Measurements from ENCODE around the gene RPL13A.

Gene RPL13A

DNA sequence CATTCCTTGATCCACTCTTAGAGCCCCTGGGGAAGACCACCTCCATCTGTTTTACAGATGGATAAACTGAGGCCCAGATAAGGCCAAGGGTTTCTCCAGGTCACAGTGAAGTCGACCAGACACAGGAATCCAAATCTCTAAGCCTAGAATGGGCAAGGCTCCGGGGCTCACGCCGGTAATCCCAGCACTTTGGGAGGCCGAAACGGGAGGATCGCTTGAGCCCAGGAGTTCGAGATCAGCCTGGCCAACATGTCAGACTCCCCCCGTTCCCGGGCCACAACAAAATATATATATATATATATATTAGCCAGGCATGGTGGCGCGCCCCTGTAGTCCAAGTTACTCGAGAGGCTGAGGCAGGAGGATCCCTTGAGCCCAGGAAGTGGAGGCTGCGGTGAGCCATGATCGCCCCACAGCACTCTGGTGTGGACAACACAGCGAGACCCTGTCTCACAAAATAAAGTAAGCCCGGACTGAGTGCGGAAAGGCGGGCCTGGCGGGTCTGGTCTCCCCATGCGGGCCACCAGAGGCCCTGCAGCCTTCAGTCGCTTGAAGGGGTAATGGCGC lies 615 bp upstream of the RPL13A start:
- DNase-seq: no peak

DNA sequence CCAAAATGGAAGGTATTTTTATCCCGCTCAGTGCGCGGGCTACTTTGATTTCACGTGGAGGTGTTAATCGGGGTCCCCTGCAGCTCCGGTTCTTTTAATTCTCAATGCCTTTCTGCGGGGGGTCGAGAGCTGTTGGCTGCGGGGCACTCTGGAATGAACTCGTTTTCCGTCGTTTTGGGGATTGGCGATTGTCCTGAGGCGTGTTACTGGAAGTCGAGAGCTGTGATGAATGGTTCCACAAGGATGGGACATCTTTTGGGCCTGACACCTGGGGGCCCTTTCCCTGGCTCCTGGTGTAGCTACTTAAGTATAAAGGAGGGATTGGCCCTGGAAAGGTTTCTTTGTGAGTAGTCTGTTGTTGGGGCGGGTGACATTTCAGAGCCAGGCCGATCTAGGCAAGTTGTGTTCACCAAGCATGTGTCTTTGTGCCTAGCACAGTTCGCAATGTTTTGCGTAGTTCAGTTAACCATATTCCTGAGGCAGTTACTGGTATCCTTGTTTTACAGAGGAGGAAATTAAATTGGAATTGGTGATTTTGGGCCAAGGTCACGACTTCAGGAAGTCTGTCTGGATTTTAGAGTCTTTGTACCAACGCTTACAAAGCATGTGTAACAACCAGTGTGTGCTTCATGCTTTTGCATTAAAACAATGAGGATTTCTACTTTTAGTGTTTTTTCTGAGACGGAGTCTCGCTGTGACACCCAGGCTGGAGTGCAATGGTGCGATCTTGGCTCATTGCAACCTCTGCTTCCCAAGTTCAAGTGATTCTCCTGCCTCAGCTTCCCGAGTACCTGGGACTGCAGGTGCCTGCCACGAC lies 846 bp downstream of the RPL13A start:
- DNase-seq: no peak

DNA sequence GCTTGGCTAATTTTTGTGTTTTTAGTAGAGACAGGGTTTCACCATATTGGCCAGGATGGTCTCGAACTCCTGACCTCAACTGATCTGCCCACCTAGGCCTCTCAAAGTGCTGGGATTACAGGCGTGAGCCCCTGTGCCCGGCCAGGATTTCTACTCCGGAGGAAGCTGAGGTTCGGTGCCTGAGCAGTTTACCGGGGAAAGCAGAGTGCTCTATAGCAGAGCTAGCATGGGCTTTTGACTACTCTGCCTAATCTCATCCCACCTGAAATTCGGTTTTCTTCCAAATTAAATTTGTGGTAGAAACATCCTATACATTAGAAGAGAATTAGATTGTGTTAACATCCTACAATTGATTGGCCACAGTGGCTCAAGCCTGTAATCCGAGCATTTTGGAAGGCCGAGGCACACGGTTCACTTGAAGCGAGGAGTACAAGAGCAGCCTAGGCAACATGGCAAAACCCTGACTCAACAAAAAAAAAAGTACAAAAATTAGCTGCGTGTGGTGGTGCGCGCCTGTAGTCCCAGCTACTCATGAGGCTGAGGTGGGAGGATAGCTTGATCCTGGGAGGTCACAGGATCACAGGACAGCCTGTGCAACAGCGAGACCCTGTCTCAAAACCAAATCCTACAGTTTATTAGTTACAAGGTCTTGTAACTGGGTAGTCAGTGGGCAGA lies 1.6 kb downstream of the RPL13A start:
- no peak for DNase-seq

DNA sequence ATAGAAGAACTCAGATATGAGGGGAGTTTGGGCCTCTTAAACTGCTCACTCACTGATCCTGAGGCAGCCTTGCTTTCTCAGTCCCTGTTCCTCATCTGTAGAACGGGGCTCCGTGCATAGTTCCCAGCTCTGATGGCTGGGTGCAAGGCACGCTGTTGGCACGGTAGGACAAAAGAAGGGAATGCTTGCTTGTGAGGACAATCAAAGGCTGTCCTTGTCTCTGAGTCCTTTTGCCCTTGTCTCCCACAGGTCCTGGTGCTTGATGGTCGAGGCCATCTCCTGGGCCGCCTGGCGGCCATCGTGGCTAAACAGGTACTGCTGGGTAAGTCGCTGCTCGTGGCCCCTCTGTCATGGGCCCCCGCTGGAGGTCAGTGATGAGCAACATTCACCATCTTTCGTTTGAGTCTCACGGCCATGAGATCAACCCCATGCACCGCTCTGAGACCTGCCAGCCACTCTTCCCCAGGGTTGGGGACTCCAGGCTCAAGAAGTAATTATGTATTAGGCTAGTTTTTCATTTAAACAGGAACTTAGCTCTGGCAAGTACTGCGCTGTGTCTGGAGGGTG lies 2.3 kb downstream of the RPL13A start:
- DNase-seq: no peak

DNA sequence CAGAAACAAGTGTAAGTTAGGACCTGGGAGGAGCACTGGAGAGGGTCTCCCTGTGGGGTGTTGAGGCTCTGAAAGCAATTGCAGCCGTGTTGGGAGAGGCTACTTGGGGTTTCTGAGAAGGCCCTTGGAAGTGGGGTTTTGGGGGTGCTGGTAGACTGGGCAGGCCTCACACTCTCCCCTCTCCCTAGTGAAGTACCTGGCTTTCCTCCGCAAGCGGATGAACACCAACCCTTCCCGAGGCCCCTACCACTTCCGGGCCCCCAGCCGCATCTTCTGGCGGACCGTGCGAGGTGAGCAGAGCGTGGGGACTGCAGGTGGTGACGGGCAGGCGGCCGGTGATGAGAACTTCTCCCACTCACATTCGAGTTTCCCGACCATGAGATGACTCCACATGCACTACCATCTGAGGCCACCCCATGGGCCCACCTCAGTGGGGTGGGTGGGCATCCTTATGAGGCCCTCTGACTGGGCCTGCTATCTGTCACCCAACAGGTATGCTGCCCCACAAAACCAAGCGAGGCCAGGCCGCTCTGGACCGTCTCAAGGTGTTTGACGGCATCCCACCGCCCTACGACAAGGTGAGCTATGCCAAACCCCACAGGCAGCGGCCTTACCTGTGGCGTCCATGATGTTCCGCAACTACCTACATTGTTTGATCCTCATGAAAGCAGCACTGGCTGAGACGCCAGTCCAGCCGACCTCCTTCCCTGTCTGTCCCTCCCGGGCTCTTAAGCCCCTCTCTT lies 3.0 kb downstream of the RPL13A start:
- DNase-seq: no peak

DNA sequence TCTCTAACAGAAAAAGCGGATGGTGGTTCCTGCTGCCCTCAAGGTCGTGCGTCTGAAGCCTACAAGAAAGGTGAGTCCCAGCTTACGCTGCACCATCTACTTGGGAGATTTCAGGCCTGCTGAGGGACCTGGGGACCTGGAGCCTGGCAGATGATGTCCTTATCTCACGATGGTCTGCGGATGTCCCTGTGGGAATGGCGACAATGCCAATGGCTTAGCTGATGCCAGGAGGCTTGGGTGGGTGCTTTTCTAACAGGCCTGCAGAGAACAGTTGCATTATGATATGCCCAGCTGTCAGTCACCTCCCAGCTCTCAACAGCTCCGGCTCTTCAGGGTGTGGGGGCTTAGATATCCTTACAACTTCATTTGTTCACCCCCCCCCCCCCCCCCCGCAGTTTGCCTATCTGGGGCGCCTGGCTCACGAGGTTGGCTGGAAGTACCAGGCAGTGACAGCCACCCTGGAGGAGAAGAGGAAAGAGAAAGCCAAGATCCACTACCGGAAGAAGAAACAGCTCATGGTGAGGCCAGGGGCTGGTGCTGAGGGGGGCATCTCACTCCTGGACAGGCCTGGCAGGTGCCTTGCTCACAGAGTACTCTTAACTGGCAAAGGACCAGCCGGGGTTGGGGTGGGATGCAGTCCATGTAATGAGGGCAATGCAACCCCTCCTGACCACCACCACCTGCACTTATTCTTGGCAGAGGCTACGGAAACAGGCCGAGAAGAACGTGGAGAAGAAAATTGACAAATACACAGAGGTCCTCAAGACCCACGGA lies 3.8 kb downstream of the RPL13A start:
- no peak for DNase-seq

DNA sequence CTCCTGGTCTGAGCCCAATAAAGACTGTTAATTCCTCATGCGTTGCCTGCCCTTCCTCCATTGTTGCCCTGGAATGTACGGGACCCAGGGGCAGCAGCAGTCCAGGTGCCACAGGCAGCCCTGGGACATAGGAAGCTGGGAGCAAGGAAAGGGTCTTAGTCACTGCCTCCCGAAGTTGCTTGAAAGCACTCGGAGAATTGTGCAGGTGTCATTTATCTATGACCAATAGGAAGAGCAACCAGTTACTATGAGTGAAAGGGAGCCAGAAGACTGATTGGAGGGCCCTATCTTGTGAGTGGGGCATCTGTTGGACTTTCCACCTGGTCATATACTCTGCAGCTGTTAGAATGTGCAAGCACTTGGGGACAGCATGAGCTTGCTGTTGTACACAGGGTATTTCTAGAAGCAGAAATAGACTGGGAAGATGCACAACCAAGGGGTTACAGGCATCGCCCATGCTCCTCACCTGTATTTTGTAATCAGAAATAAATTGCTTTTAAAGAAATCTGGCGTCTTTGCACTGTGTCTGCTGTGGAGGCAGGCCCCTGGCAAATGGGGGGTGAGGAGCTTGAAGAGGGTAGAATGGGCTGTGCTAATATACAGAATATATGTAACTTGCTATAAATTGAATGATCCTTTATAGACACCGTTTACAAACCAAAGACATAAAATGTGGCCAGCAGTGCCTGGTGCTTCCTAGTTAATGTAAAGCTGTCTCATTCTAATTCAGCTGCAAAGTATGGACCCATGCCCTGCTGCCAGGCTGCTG lies 4.6 kb downstream of the RPL13A start:
- no peak for DNase-seq

DNA sequence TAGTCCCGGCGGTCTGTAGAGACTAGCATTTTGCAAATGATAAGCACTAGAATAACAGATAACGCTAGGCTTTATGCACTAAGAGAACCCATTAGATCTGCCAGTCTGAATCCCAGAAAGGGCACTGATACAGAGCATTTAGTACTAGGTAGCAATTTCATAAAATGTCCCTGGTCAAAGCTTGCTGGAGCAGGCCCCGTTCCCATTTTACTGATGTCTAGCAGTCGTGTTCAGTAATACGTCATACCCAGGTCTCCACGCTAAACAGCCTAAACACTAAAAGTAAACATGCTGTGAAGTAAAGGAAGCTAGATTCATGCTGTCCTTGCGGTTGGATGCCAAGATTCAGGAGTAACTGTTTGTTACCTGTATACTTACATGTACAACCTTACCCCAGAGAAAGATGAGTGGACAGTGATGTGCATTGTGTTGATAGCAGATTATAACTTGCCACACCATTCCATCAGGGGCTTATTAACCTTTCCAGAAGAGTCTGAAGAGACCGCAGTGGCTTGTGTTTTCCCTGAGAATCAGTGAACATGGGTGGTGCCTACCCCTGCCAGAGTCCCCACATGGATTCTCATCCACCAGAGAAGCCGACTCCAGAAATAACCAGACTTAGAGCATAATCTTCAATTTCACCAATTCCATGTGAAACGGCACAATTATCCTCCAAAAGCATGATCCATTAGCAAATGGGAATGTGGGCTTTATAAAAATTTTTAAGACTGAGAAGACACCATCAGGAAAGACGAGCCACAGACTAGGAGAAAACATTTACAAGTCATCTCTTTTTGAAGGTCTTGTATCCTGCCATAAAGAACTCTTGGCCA lies 5.4 kb downstream of the RPL13A start:
- no peak for DNase-seq

DNA sequence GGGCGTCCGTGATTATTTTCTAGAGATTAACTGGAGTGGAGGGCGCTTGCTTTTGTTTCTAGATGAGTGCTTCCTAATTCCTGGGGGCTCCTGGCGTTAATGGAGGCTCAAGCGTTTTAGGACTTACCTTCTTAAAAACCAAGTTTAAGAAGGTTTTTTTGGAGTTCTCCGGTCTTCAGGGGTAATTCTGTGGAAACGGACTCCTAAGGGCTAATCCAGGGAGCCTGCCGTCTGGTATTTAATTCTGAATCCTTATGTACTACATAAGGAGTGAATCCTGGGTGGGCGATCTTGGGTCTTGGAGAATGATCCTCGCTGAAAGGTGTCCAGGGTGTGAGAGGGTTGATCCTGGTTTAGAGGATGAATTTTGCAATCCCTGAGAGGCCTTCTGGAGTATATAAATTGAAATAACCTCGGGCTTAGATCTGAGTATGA lies 9.2 kb downstream of the RPL13A start:
- DNase-seq: no peak

DNA sequence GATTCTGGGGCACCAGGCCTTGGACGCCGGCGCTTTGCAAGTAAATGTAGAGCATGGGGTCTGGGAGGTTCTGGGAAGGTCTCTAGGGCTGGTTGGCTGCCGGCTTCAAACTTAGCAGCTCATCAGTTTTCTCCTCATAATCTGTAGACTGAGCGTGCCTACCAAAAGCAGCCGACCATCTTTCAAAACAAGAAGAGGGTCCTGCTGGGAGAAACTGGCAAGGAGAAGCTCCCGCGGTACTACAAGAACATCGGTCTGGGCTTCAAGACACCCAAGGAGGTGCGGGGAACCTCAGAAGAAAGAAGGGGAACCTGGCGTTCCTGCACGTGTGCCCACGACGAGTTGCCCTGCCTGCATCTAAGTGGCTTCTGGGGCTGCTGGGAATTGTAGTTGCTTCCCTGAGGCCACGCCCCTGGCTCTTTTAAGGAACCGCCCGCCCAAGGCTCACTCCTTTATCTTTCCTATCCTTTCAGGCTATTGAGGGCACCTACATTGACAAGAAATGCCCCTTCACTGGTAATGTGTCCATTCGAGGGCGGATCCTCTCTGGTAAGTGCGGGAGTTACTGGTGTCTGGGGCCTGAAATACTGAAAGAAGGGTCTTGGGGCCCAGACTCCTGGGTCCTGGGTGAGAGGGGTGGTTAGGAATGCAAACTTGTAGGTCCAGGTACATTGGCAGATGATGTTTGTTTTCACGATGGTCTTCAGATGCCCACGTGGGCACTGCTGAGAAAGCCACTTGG lies 9.8 kb downstream of the RPL13A start:
- no peak for DNase-seq

DNA sequence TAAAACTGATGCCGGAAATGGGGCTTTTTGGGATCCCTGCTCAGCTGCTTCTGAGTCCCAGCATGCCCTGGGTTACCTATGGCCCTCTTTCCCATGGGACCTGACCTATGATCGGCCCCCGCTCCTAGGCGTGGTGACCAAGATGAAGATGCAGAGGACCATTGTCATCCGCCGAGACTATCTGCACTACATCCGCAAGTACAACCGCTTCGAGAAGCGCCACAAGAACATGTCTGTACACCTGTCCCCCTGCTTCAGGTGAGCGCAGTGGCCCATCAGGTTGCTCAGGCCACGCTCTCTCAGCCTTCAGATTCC lies 10.3 kb downstream of the RPL13A start:
- DNase-seq: no peak

DNA sequence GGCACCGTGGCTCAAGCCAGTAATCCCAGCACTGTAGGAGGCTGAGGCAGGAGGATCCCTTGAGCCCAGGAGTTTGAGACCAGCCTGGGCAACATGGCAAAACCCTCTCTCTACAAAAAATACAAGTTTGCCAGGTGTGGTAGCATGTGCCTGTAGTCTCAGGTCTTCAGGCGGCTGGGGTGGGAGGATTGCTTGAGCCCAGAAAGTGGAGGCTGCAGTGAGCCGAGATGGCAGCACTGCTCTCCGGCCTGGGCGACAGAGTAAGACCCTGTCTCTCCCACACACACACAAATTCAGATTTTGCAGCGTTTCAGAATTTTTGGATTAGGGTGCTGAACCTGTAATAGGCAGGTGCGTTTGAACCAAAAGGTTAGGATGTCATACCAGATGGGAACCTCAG lies 11.1 kb downstream of the RPL13A start:
- DNase-seq: no peak

DNA sequence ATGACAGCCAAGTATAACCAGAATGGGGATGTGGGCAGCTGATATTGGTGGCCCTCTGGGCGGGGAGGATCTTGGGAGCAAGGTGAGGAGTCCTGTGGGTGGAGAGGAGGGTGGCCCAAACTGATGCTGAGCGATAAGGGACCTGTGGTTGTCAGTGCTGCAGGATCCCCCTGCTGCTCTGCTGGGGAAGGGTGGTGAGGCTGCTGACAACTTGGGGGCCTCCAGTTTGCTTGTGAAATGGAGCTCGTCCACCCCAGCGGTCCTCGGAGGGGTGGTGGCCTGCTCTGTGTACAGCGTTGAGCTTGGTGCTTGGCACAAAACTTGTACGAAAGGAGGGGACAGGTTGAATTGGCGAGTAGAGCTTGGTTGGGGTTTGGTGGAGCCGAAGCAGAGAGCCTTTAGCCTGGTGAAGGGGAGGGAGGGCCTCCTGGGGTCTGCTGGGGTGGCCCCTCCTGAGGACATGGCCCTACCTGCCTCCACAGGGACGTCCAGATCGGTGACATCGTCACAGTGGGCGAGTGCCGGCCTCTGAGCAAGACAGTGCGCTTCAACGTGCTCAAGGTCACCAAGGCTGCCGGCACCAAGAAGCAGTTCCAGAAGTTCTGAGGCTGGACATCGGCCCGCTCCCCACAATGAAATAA lies 11.7 kb downstream of the RPL13A start:
- DNase-seq: no peak

DNA sequence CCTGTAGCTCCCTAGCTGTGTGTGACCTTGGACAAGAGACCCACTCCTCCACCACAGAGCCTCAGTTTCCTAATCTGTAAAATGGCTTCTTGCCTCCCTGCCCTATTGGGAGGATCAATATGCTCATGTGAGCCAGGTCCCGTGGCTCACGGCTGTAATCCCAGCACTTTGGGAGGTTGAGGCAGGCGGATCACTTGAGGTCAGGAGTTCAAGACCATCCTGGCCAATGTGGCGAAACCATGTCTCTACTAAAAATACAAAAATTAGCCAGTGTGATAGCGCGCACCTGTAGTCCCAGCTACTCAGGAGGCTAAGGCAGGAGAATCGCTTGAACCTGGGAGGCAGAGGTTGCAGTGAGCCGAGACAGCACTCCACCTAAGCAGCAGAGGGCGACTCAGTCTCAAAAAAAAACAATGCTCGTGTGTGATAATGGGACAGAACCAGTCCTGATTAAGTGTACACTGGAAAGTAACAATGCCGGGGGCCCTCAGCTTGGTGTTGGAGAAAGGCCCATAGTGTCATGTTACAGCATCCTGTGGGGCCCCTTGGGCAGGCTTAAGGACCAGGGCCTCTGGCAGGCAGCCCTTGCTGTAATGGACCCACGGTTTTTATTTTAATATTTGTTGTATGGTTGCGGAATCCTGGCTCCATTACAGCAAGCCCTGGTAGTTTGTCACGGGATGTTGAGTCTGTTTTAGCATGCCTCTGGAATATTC lies 15.6 kb downstream of the RPL13A start:
- DNase-seq: peak; percentile 32

DNA sequence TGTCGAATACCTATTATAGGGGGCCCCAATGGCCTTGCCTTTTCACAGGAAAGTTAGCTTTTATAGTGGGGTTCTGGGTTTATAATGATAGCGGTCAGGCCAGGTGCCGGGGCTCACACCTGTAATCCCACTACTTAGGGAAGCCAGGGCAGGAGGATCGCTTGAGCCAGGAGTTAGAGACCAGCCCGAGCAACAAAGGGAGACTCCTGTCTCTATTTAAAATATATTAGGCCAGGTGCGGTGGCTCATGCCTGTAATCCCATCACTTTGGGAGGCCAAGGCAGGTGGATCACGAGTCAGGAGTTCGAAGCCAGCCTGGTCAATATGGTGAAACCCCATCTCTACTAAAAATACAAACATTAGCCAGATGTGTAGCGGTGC lies 16.2 kb downstream of the RPL13A start:
- DNase-seq: no peak

DNA sequence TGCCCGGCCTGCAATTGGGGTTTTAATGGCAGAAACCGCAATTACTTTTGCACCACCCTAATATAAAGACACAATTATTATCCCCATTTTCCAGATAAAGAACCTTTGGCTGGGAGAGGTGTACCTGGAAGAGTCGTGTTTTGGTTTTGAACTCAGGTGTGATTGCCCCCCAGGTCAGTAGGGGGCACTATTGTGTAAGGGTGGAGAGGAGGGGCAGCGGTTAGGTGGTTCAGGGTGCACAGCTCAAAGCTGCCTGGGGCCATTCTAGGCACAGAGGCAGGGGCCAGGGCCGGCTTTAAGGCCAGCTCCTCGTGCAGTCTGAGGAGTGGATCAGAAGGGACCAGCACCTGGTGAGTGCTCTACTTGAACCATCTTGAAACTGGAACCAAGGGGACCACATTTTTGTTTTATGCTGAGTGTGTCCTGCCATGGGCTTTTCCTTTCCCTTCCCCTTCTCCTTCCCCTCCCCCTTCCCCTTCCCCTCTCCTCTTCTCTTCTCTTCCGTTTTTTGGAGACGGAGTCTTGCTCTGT lies 19.2 kb downstream of the RPL13A start:
- DNase-seq: peak; percentile 37

DNA sequence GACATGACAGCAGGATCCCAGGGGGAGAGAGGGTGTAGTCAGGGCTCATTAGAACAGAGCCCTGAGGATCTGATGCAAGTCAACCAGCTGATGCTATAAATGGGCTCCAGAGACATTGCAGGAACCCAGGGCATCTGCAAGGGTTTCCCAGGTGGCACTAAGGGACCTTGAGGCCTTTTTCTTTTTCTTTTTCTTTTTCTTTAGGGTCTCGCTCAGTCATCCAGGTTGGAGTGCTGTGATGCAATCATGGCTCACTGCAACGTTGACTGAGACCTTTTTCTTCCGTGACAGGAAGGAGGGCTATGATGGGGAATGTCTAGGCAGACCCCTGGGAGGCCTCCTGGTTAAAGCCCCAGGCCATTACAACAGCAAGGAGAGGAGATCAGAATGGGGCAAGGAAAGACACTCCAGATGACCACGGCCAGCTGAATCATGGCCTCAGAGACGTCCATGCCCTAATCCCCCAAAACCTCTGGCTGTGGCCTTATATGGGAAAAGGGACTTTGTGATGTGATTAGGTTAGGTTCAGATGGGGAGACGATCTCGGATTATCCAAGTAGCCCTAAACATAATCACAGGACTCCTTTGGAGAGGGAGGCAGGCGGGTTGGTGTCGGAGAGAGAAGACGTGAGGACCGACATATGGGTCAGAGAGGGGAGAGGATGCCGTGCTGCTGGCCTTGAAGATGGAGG lies 20.5 kb downstream of the RPL13A start:
- no peak for DNase-seq
